IPS-18a (cell line): Measurements from ENCODE around the gene FUT8.

Experiments used
- H3K27ac ChIP-seq: one replicate; pipeline ENCODE4 v1.5.1; 2013; ENCODE audit warnings: low read length
- H3K27me3 ChIP-seq: one replicate; pipeline ENCODE4 v1.6.1; 2013; ENCODE audit warnings: mild to moderate bottlenecking, low read length; ENCODE audit not compliant: control insufficient read depth, insufficient read depth
- H3K36me3 ChIP-seq: one replicate; pipeline ENCODE4 v1.6.1; 2013; ENCODE audit warnings: low read depth, low read length; ENCODE audit not compliant: control insufficient read depth
- H3K4me1 ChIP-seq: one replicate; pipeline ENCODE4 v1.6.1; 2013; ENCODE audit warnings: low read depth, low read length; ENCODE audit not compliant: control insufficient read depth
- H3K4me3 ChIP-seq: one replicate; pipeline ENCODE4 v1.5.1; 2013; ENCODE audit warnings: low read length
- H3K9ac ChIP-seq: one replicate; pipeline ENCODE4 v1.6.1; 2013; ENCODE audit warnings: mild to moderate bottlenecking, low read length, moderate library complexity
- H3K9me3 ChIP-seq: one replicate; pipeline ENCODE4 v1.6.1; 2013; ENCODE audit warnings: low read depth, low read length; ENCODE audit not compliant: control insufficient read depth

The FUT8 gene

DNA sequence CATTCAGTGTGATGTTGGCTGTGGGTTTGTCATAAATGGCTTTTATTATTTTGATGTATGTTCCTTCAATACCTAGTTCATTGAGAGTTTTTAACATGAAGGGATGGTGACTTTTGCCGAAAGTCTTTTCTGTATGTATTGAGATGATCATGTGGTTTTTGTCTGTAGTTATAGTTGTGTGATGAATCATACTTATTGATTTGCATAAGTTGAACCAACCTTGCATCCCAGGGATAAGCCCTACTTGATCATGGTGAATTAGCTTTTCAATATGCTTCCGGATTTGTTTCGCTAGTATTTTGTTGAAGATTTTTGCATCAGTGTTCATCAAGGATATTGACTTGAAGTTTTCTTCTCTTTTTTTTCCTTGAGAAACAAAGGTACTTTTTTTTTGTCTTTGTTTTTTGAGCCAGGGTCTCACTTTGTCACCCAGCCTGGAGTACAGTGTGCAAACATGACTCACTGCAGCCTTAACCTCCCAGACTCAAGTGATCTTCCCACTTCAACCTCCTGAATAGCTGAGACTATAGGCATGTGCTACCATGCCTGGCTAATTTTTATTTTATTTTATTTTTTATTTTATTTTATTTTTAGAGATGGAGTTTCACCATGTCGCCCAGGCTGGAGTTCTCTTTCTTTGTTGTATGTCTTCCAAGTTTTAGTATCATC, 121.3 kb downstream of the FUT8 start:
- H3K36me3 ChIP-seq, result no peaks in the 10 kb centered on the region
- H3K9ac ChIP-seq, result no peak overlapping the region
- no peaks in the 10 kb centered on the region for H3K27me3 ChIP-seq
- H3K4me3 ChIP-seq, result no peak overlapping the region
- no peaks in the 10 kb centered on the region for H3K4me1 ChIP-seq
- H3K27ac ChIP-seq, result no peak overlapping the region
- peaks cover 2% of the 10 kb centered on the region for H3K9me3 ChIP-seq

DNA sequence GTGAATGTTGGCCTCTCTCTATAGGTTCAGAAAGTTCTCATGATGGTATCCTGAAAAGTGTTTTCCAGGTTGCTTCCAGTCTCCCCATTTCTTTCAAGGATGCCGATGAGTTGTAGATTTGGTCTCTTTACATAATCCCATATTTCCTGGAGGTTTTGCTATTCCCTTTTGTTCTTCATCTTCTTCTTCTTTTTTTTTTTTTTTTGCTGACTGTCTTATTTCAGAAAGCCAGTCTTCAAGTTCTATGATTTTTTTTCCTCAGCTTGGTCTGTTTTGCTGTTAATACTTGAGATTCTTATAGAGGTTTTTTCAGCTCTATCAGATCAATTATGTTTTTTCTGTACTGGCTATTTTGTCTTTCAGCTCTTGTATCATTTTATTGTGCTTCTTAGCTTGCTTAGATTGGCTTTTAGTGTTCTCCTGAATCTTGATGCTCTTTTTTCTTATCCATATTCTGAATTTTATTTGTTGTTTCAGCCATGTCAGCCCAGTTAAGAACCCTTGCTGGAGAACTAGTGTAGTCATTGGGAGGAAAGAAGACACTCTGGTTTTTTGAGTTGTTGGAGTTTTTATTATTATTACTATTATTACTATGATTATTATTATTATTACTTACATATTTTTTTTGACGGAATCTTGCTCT, 124.4 kb downstream of the FUT8 start:
- peaks cover 5% of the 10 kb centered on the region for H3K4me1 ChIP-seq
- no peak overlapping the region for H3K9ac ChIP-seq
- no peak overlapping the region for H3K27ac ChIP-seq
- no peaks in the 10 kb centered on the region for H3K36me3 ChIP-seq
- no peaks in the 10 kb centered on the region for H3K9me3 ChIP-seq
- no peak overlapping the region for H3K4me3 ChIP-seq
- H3K27me3 ChIP-seq, result no peaks in the 10 kb centered on the region

DNA sequence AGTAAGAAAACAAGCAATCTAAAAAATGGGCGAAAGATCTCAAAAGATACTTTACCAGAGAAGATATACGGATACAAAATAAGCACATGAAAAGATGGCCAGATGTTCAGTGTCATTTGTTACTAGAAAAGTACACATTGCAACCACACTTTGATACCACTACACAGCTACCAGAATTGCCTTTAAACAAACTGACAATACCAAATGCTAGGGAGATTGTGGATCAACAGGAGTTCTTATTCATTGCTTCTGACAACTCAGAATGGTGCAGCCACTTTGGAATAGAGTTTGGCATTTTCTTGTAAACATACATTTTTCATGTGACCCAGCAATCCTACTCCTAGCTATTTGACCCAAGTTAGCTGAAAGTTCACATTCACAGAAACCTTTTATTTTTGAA, 136.3 kb downstream of the FUT8 start:
- H3K27me3 ChIP-seq, result no peaks in the 10 kb centered on the region
- H3K36me3 ChIP-seq, result no peaks in the 10 kb centered on the region
- H3K9me3 ChIP-seq, result no peaks in the 10 kb centered on the region
- H3K4me1 ChIP-seq, result peaks cover 4% of the 10 kb centered on the region
- H3K27ac ChIP-seq, result no peak overlapping the region
- H3K9ac ChIP-seq, result no peak overlapping the region
- H3K4me3 ChIP-seq, result no peak overlapping the region

DNA sequence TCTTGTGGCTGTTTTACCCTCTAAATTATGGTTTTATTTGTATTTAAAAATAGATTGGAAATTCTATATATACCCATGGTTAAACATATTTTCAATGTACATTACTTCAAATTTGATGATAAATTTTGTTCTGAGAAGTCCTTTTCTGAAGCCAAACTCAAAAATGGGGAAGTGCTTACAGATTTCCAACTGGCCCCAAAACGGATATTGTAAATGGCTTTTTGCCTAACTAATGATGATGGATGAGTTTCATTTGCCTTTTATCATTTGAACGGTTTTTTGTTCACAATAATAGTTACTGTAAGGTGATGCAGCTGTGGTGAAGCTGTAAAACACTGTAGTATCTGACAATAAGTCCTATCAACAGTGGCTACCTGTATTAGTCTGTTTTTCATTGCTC, 136.9 kb downstream of the FUT8 start:
- H3K27ac ChIP-seq, result no peak overlapping the region
- H3K4me3 ChIP-seq, result no peak overlapping the region
- no peak overlapping the region for H3K9ac ChIP-seq
- H3K36me3 ChIP-seq, result no peaks in the 10 kb centered on the region
- no peaks in the 10 kb centered on the region for H3K9me3 ChIP-seq
- peaks cover 4% of the 10 kb centered on the region for H3K4me1 ChIP-seq
- no peaks in the 10 kb centered on the region for H3K27me3 ChIP-seq

DNA sequence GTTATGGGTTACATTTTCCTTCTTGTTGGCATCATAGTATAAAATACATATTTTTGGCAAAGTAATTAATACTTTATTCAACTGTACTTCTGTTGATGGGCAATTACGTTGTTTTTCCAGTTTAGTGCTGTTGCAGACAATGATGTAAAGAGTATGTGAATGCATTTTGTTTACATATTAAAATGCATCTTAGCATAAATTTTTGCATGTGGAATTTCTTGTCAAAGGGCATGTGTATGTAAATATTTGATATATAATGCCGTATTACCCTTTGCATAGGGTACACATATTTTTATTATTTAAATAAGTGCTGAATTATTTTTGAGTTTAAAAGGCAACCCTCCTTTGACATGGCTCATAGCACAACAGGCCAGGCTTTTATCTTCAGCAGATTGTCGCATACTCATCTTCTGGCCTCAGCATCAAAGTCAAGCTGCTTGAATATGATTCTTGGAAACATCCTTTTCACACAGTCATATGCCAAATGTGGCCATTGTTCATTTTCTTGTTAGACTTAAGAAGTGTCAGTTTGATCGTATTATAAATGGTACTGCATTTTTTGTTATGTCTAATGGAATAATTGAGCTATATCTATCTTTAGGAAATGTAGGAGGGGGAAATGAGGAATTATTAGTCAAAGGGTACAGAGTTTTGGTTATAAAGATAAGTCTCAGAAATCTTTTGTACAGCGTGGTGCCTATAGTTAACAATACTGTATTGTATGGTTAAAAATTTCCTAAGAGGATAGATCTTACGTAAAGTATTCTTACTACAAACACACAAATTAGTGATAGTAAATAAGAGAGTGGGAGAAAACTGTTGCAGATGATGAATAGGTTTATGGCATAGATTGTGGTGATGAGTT, 138.5 kb downstream of the FUT8 start:
- Histone ChIP-seq H3K4me1 (peaks cover 16% of the 10 kb centered on the region), H3K27me3 (no peaks in the 10 kb centered on the region), H3K4me3 (no peak overlapping the region), H3K27ac (no peak overlapping the region), H3K36me3 (no peaks in the 10 kb centered on the region), H3K9ac (no peak overlapping the region), H3K9me3 (no peaks in the 10 kb centered on the region)

DNA sequence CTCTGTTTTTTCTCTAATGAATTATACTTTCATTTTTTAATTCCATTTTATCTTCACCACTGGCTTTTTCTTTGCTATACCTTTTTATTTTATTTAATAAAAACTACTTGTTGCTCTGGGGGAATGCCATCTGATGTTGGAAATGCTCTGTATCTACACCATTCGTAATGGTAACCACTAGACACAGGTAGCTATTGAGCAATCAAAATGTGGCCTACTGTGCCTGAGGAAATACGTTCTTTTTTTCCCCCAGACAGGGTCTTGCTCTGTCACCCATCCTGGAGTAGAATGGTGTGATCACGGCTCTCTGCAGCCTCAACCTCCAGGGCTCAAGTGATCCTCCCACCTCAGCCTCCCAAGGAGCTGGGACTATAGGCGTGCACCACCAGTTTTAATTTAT, 140.2 kb downstream of the FUT8 start:
- no peaks in the 10 kb centered on the region for H3K36me3 ChIP-seq
- peaks cover 20% of the 10 kb centered on the region for H3K4me1 ChIP-seq
- H3K27me3 ChIP-seq, result no peaks in the 10 kb centered on the region
- H3K4me3 ChIP-seq, result no peak overlapping the region
- no peak overlapping the region for H3K27ac ChIP-seq
- H3K9ac ChIP-seq, result no peak overlapping the region
- no peaks in the 10 kb centered on the region for H3K9me3 ChIP-seq

DNA sequence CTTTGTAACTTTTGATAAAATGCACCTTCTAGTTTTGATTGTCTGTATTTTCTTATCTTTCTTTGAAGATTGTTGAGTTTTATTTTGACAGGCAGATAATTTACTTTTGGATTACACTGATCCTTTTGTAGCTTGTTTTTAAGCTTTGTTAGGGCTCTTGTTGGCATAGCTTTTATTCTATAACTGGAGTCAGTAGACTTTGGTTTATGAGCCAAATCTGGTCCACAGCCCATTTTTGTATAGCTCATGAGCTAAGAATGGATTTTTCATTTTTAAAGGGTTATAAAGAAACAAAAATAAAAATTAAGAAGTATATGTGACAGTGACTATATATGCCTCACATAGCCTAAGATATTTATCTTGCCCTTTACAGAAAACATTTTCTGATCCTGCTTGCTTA, 142.3 kb downstream of the FUT8 start:
- H3K9ac ChIP-seq, result no peak overlapping the region
- H3K27ac ChIP-seq, result no peak overlapping the region
- no peak overlapping the region for H3K4me3 ChIP-seq
- peaks cover 16% of the 10 kb centered on the region for H3K4me1 ChIP-seq
- no peaks in the 10 kb centered on the region for H3K36me3 ChIP-seq
- no peaks in the 10 kb centered on the region for H3K9me3 ChIP-seq
- no peaks in the 10 kb centered on the region for H3K27me3 ChIP-seq

DNA sequence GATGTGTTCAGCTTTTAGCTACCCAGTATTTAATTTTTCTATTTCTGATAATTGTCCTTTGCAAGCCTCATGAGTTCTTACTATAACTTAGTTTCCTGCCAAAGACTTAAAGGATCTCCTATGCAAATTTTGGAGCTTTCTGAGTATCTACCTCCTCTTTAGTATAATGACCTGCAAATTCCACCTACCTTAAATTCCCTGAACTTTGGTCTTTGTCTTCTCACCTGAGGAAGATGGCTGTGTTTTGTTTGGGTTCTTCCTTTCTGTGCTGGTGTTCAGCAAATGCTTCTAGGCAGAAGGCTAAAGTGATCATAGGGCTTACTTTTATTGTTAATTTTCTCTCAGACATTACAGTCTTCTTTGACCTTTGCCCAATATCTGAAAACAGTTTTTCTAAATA, 142.8 kb downstream of the FUT8 start:
- Histone ChIP-seq H3K4me3 (no peak overlapping the region), H3K27me3 (no peaks in the 10 kb centered on the region), H3K27ac (no peak overlapping the region), H3K4me1 (peaks cover 16% of the 10 kb centered on the region), H3K36me3 (no peaks in the 10 kb centered on the region), H3K9me3 (no peaks in the 10 kb centered on the region), H3K9ac (no peak overlapping the region)

DNA sequence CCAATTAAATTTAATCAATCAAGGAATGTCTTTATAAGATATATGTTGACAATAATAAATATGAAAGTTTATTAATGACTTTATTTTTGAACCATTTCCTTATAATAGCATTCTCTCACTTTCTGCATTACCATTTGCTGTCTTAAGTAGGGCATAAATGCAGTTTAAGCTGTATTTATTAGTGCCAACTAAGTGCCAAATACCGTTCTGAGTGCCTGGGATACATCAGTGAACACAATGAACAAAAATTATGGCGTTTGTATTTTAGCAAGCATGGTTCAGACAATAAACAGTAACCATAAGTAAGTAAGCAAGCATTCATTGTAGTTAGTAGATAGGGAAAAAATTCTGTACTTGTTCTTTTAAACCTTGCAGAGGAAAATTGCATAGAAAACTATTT, 145.8 kb downstream of the FUT8 start:
- H3K27me3 ChIP-seq, result no peaks in the 10 kb centered on the region
- H3K4me3 ChIP-seq, result no peak overlapping the region
- H3K9ac ChIP-seq, result no peak overlapping the region
- no peaks in the 10 kb centered on the region for H3K9me3 ChIP-seq
- no peaks in the 10 kb centered on the region for H3K36me3 ChIP-seq
- no peak overlapping the region for H3K27ac ChIP-seq
- peaks cover 16% of the 10 kb centered on the region for H3K4me1 ChIP-seq

DNA sequence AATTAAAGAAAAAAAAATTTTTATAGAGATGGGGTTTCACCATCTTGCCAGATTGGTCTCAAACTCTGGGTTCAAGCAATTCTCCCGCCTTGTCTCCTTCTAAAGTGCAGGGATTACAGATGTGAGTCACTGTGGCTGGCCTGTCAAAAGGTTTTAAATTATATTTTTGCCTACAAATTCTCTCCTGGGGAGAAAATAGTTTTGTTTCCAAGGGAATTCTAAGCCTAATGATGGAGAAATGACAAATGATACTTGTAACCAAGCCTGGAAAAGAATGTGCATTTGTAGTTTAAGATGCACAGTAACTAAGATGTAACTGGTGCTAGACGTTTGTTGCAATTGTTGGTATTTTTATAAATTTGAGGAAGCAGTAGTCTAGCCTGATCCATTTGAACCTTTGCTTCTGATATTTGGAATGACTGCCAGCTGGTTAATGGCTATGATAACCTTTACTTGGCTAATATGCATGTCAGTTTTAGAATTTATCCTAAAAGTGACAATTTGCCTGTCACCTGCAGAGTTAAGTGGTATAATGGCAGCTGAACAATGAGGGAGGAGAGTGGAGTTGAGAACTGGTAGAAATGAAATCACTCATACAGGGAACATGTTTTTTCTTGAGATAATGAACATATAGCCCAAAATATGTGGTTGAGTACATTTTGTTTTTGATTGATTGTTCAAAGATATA, 148.0 kb downstream of the FUT8 start:
- H3K27ac ChIP-seq, result no peak overlapping the region
- no peak overlapping the region for H3K9ac ChIP-seq
- no peak overlapping the region for H3K4me3 ChIP-seq
- no peaks in the 10 kb centered on the region for H3K9me3 ChIP-seq
- H3K36me3 ChIP-seq, result no peaks in the 10 kb centered on the region
- H3K4me1 ChIP-seq, result peaks cover 8% of the 10 kb centered on the region
- no peaks in the 10 kb centered on the region for H3K27me3 ChIP-seq

DNA sequence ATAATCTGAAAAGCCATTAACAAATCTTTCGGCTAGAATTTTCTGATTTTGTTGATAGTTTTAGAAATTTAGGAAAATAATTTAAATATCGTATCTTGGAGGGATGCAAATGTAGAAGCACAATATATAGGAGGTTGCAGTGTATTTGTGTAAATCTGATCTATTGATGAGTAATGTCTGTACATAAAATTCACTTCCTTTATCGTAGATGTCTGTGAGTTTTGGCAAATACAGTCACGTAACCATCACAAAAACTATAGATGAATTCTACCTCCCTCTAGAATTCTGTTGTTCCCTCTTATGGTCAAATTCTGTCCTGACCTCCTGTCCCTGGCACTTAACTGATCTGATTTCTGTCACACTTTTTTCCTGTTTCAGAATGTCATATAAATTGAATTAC, 151.8 kb downstream of the FUT8 start:
- no peaks in the 10 kb centered on the region for H3K9me3 ChIP-seq
- H3K9ac ChIP-seq, result no peak overlapping the region
- H3K27me3 ChIP-seq, result no peaks in the 10 kb centered on the region
- H3K4me3 ChIP-seq, result no peak overlapping the region
- no peaks in the 10 kb centered on the region for H3K4me1 ChIP-seq
- H3K27ac ChIP-seq, result no peak overlapping the region
- no peaks in the 10 kb centered on the region for H3K36me3 ChIP-seq
